SK-N-SH treated with all-trans-retinoic acid at 6 μM for 48 hours (cell line): ENCODE data around the gene BNC2.

ENCODE experiments used
- CSRNP3 ChIP-seq: fragments of 250-450 bp; sonication (Bioruptor Pico); IDR thresholded peaks from 2 replicates; pipeline ENCODE4 v1.5.1; 2021; ENCODE audit warnings: mild to moderate bottlenecking, moderate library complexity
- TSHZ2 ChIP-seq: fragments of 250-450 bp; sonication (Bioruptor Pico); IDR thresholded peaks from 2 replicates; pipeline ENCODE4 v1.5.0; 2020; ENCODE audit warnings: mild to moderate bottlenecking, moderate library complexity

- no peak for TF ChIP-seq CSRNP3 (CRISPR knock-in tag)
- no peak for TF ChIP-seq TSHZ2 (CRISPR knock-in tag)
Observed at GRCh38 chr9:16773617-16774016, 96.9 kb downstream of the BNC2 start.
